Keratinocyte (primary cell): ENCODE data around the gene COQ10B. TPM values are rescaled to one million over a fixed set of nuclear protein-coding genes. Genes with fewer than 3 reads are reported as not detected.

Experiments used
- DNase-seq: peaks from one replicate; pipeline ENCODE4 v3.0.0-alpha.2; 2011; ENCODE audit warnings: low read depth, missing footprints, low spot score
- FAIRE-seq: peaks from 2 replicates; lab custom pipeline; 2011; peaks lifted over from hg19 to GRCh38; lab: Jason Lieb, UNC
- H2AFZ ChIP-seq: 2 replicates; pipeline ENCODE4 v1.6.0; 2012; ENCODE audit warnings: low read length, control low read depth, inconsistent platforms; ENCODE audit not compliant: control insufficient read depth
- H3K27ac ChIP-seq: 2 replicates; pipeline ENCODE4 v1.5.1; 2011; ENCODE audit warnings: low read length; ENCODE audit not compliant: control insufficient read depth, insufficient read depth
- H3K27me3 ChIP-seq: 3 replicates; pipeline ENCODE4 v1.6.0; 2011; ENCODE audit warnings: low read length; ENCODE audit not compliant: control insufficient read depth, insufficient read depth; ENCODE audit errors: extremely low read depth
- H3K36me3 ChIP-seq, 2 experiments: 2 replicates in 1 of 2; 3 replicates in 1 of 2; pipeline ENCODE4 v1.5.1; 2011; ENCODE audit warnings: low read length in 2 of 2, mild to moderate bottlenecking in 1 of 2; ENCODE audit not compliant: control insufficient read depth in 2 of 2, insufficient read depth in 2 of 2; ENCODE audit errors: extremely low read depth in 1 of 2
- H3K4me1 ChIP-seq: 3 replicates; pipeline ENCODE4 v1.5.1; 2011; ENCODE audit warnings: low read length; ENCODE audit not compliant: control insufficient read depth, insufficient read depth; ENCODE audit errors: extremely low read depth
- H3K4me2 ChIP-seq: 3 replicates; pipeline ENCODE4 v1.6.0; 2011; ENCODE audit warnings: low read depth, low read length; ENCODE audit not compliant: control insufficient read depth, insufficient read depth; ENCODE audit errors: extremely low read depth
- H3K4me3 ChIP-seq, 3 experiments: fragments of 200-600 bp in 1 of 3; sonication (generic) in 1 of 3; 2 replicates in 2 of 3; 3 replicates in 1 of 3; pipeline ENCODE4 v1.5.1; 2011 to 2016; ENCODE audit warnings: low read length in 3 of 3, mild to moderate bottlenecking in 3 of 3, control low read depth in 2 of 3, inconsistent platforms in 1 of 3, low read depth in 1 of 3, mixed read lengths in 1 of 3, mixed run types in 1 of 3, moderate library complexity in 1 of 3; ENCODE audit not compliant: control insufficient read depth in 2 of 3, insufficient read depth in 2 of 3; ENCODE audit errors: extremely low read depth in 1 of 3
- H3K79me2 ChIP-seq: 2 replicates; pipeline ENCODE4 v1.6.0; 2012; ENCODE audit warnings: low read length; ENCODE audit not compliant: control insufficient read depth, insufficient read depth
- H3K9ac ChIP-seq: 3 replicates; pipeline ENCODE4 v1.6.0; 2011; ENCODE audit warnings: low read length; ENCODE audit not compliant: control insufficient read depth, insufficient read depth; ENCODE audit errors: extremely low read depth
- H3K9me1 ChIP-seq: 3 replicates; pipeline ENCODE4 v1.6.0; 2011; ENCODE audit warnings: low read length; ENCODE audit not compliant: control insufficient read depth, insufficient read depth; ENCODE audit errors: extremely low read depth
- H3K9me3 ChIP-seq: 2 replicates; pipeline ENCODE4 v1.5.1; 2012; ENCODE audit warnings: low read depth, low read length; ENCODE audit not compliant: control insufficient read depth
- H4K20me1 ChIP-seq: 3 replicates; pipeline ENCODE4 v1.6.0; 2011; ENCODE audit warnings: low read length; ENCODE audit not compliant: control insufficient read depth, insufficient read depth; ENCODE audit errors: extremely low read depth
- CTCF ChIP-seq, 3 experiments: IDR thresholded peaks in 1 of 3; conservative IDR thresholded peaks in 1 of 3; optimal IDR thresholded peaks in 1 of 3; 2 replicates in 2 of 3; 3 replicates in 1 of 3; pipeline versions ENCODE3 to v1.5.1; 2011; ENCODE audit warnings: low read length in 3 of 3, mild to moderate bottlenecking in 3 of 3, moderate library complexity in 2 of 3, control low read depth in 1 of 3, inconsistent platforms in 1 of 3; ENCODE audit not compliant: insufficient read depth in 2 of 3; ENCODE audit errors: extremely low read depth in 1 of 3
- EZH2 ChIP-seq: IDR thresholded peaks from one replicate; pipeline ENCODE4 v1.6.1; 2012; ENCODE audit warnings: inconsistent platforms, mild to moderate bottlenecking, low read length, moderate library complexity
- dilution Hi-C: fragments of 300-500 bp; cut with MboI; formaldehyde crosslinking; loops from one replicate; pipeline ENCODE4 v1.7.0; 2020; ENCODE audit warnings: low sequenced_read_pairs; ENCODE audit not compliant: extremely low pct_ligation_motif_present
- polyA plus RNA-seq, 5 experiments: library from polyadenylated mRNA; depleted of rRNA in 3 of 5; stranded (reverse) in 3 of 5; stranded (forward) in 1 of 5; unstranded in 1 of 5; fragments of >200 nt; gene quantifications; 1 replicate in 1 of 5; 2 replicates in 3 of 5; 3 replicates in 1 of 5; pipeline versions ENCODE4 v1.2.1 to v1.2.3, GENCODE V29; 2011 to 2012; ENCODE audit warnings: missing spikeins in 2 of 5, low read depth in 1 of 5, low replicate concordance in 1 of 5

Gene COQ10B
- polyA plus RNA-seq, 1 donor (not counting 4 experiments of a cell fraction or from before 2014, with no cell fraction given), result 8.8 TPM

GRCh38 chr2:197416268-197416667 is 37.1 kb upstream of the COQ10B start:
- no peak overlapping the region for H2AFZ ChIP-seq
- dilution Hi-C loops, result no loop called here
- no peak overlapping the region for H3K27ac ChIP-seq
- no peaks in the 10 kb centered on the region for H3K9me3 ChIP-seq
- peaks cover 17 to 28% of the 10 kb centered on the region in 2 experiments for H3K36me3 ChIP-seq
- no peaks in the 10 kb centered on the region for H3K27me3 ChIP-seq
- H3K9ac ChIP-seq, result no peak overlapping the region
- peaks cover 24% of the 10 kb centered on the region for H3K79me2 ChIP-seq
- no peaks in the 10 kb centered on the region for H3K9me1 ChIP-seq
- DNase-seq (no peak), FAIRE-seq (no peak)
- no peak overlapping the region for H3K4me2 ChIP-seq
- H4K20me1 ChIP-seq, result no peaks in the 10 kb centered on the region
- TF ChIP-seq EZH2, result no peak
- no peak for TF ChIP-seq CTCF (optimal IDR thresholded peaks at IDR 0.05 in 1 of 3, IDR thresholded peaks at IDR 0.05 in 1 of 3, conservative IDR thresholded peaks at IDR 0.05 in 1 of 3; ENCODE audit: extremely low read depth in 1 of 3, insufficient read depth in 2 of 3, low read length in 3 of 3)
- H3K4me1 ChIP-seq, result no peaks in the 10 kb centered on the region
- H3K4me3 ChIP-seq, result no peak overlapping the region

DNA sequence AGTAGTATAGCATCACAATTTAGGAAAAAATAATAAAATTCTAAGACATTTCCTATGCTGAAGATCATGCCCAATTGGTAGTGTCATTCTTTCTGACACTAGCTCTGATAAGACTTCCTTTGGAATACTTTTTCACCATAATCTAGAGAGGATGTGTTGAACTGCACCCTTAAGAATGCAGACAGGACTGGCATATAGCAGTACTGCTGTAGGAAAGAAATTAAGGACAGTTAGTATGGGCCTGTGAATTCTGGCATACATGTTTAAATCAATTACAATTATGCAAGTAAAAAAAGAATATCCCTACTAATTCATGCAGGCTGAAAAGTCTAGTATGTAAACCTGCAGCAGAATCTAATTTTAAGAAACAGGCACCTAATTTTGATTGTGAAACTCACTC is 33.9 kb upstream of the COQ10B start:
- Histone ChIP-seq H3K4me1 (no peaks in the 10 kb centered on the region), H3K27me3 (no peaks in the 10 kb centered on the region), H2AFZ (no peak overlapping the region), H3K79me2 (peaks cover 46% of the 10 kb centered on the region), H3K36me3 (peaks cover 19 to 24% of the 10 kb centered on the region in 2 experiments), H3K9me3 (no peaks in the 10 kb centered on the region), H3K27ac (no peak overlapping the region), H3K4me3 (no peak overlapping the region), H3K9ac (no peak overlapping the region), H3K4me2 (no peak overlapping the region), H4K20me1 (peaks cover 5% of the 10 kb centered on the region), H3K9me1 (no peaks in the 10 kb centered on the region)
- no peak for DNase-seq
- dilution Hi-C loops, result no loop called here
- FAIRE-seq, result no peak
- TF ChIP-seq EZH2 (no peak), CTCF (optimal IDR thresholded peaks at IDR 0.05 in 1 of 3, IDR thresholded peaks at IDR 0.05 in 1 of 3, conservative IDR thresholded peaks at IDR 0.05 in 1 of 3; ENCODE audit: extremely low read depth in 1 of 3, insufficient read depth in 2 of 3, low read length in 3 of 3) (no peak)
